HG02852 (cell line): Measurements from ENCODE around the gene KLHL17.

Experiments
- ATAC-seq: cut with Tn5 transposase; IDR thresholded peaks from one replicate; pipeline ENCODE4 v1.9.1; 2021; ENCODE audit warnings: mild to moderate bottlenecking, moderate library complexity; ENCODE audit not compliant: unreplicated experiment

The KLHL17 gene

DNA sequence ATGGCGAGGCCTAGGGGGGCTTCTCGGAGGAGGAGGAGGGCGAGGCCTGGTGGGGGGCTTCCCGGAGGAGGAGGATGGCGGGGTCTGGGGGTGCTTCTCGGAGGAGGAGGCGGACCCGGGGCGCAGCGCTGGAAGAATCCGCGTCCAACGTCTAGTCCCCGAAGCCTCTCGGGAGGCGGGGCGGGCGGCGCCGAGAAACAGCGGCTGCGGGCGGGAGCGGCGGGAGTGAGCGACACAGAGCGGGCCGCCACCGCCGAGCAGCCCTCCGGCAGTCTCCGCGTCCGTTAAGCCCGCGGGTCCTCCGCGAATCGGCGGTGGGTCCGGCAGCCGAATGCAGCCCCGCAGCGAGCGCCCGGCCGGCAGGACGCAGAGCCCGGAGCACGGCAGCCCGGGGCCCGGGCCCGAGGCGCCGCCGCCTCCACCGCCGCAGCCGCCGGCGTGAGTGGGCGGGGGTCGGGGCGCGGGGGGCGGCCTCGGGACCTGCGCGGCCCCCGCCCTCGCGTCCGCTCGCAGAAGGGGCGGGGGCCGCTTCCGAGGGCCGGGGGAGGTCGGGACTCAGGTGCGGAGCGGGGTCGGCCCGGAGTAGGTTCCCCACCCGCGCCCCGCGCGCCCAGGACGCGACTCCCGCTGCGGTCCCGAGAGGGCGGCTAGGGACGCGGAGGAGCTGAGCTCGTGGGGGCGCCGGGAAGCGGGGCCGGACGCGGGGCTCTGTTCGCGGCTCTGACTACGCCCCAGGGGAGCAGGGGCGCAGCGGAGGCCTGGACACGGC, at the start of gene KLHL17:
Gene KLHL17, plus strand, starts transcription at position 222 of the 769 bp plus-strand sequence. Its CDS starts 110 bp downstream, at position 332.
- peak; percentile 52 for ATAC-seq

DNA sequence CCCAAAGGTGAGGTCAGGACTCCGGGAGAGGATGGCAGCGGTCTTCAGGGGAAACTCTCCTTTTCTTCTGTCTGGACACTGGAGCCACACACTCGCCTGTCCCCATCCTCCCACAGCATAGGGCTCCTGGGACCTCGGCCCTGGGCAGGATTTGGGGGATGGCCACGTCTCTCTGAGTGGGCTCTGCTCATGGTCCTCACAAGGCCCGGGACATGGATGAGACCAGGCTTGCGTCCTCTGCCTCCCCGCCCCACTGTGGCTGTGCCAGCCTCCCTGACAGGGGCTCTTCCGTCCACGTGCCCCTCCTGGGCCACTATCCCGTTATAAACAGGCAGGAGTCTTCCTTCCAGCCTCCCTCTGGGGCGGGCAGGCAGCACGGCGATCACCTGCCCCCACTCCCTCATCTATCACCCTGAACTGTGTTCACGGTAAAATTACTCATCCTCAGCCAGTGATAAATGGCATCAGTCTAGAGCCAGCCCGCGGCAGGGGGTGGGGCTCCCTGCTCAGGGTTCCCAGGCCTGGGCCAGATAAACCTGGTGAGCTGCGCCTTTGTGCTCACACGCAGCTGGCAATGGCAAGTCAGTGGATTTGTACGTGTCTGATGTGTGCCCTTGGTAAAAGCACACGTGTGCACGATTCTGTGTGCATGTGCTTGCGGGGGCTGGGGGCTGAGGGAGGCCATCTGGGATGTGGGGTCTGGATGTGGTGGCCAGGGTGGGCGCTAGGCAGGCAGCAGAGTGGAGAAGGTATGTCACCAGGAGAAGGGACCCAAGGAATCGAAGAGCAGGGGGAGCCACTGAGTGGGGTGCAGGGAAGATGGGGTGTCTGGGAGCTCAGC, 49.3 kb upstream of the KLHL17 start:
- no peak for ATAC-seq

DNA sequence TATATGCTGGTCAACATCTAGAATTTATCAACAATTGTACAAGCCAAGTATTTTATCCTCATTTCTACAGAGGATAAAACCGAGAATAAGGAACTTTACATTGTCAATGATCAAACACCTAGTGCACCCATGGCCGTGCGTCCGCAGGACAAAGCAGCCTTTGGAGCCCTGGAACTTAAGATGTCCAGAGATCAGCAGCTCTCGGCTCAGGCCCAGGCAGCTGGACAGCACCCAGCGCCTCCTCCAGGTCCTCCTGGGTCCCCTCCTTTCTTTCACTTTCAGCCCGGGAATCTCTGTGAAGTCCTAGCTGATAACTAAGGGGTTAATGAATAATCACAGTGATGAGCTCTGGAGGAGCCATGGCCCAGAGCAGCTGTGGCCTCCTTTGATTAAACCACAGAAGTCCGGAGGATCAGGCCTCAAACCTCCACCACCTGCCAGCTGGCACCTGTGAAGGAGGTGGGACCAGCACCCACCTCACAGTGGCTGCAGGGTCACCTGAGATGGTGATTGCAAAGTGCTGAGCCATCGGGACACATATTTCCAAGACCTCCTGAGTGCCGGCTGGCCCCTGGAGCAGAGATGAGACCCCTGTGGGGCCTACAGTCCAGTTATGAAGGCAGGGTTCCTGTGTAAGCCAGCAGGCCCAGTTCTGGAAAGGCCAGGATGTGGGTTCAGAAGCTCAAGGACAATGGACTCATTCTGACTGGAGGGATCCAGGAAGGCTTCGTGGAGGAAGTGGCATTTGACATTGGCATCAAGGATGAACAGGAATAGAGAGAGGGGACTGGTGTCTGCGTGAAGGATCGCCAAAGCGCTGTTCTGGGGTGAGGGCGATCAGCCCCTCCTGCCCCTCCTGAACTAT, 48.3 kb upstream of the KLHL17 start:
- ATAC-seq = no peak

DNA sequence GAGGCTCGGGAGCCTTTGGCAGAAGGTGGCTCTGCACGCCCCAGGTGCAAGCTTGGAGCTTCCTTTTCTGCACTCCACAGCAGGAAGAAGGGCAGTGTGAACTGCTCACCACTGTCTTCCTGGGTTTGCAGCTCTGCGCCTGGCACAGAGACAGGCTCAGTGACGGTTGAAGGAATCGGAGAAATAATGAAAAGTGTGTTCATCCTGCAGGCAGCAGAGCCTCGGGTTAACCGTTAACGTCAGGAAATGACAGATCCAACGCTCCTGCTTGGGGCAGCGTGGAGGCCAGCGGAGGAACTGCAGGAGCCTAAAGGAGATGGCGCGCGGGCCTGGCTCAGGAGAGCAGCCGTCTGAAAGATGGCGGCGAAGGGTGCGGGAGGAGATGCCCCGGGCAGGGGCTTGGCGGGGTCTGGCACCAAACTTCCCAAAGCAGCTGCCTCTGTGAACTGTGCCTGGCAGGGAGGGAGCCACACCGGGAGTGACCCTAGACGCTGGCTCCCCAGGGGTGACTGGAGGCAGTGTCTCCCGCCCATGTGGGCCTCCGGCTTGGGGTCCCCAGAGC, 47.6 kb upstream of the KLHL17 start:
- ATAC-seq = no peak

DNA sequence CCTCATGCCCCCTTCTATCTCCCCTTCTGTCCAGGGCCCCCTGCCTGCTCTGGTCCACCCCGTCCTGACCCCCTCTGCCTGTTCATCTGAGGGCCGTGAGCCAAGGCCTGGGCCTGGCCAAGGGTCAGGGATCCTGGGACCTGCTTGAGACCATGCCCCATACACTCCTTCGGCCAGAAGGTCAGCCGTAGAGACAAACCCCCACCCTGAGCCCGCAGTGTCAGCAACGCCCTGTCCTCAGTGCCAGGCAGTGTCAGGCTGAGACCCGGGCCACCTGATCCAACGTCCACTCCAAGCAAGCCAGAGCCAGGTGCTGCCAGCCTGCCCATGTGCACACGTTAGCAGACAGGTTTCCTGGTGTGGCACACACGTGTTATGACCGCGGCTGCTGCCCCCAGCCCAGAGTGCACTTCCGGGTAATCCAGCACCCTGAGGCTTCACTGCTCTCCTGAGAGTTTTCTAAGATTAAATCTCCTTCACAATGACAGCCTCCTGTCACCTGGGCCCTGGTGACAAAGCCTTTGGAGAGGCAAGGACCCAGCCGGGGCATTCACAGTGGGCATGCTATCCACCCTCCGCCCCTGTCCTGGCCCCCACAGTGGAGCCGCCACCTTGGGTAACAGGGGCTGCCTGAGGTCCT, 46.8 kb upstream of the KLHL17 start:
- no peak for ATAC-seq

DNA sequence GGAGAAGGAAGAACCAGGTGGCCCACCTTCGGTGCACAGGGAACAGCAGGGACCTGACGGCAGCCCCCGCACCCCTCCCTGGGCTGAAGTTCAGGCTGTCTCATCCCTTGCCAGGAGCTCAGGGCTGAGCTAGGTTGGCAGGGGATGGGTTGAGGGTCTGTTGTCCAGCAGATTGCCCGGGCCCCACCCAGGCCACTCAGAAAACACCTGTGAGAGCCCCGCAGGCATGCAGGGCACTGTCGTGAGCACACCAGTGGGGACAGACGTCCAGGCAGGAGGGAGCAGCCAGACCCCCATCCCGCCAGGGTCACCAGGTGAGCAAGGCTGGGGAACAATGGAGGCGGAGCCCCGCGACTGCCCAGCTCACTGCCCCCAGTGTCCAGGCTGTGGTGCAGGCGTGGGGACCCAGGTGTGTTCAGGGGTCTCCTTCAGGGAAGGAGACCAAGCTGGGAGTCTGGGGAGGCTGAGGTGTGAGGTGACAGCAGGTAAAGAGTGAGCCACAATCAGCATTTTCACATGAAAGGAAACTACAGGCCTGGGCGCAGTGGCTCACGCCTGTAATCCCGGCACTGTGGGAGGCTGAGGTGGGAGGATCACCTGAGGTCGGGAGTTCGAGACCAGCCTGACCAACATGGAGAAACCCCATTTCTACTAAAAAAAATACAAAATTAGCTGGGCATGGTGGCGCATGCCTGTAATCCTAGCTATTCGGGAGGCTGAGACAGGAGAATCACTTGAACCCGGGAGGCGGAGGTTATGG, 46.1 kb upstream of the KLHL17 start:
- no peak for ATAC-seq

DNA sequence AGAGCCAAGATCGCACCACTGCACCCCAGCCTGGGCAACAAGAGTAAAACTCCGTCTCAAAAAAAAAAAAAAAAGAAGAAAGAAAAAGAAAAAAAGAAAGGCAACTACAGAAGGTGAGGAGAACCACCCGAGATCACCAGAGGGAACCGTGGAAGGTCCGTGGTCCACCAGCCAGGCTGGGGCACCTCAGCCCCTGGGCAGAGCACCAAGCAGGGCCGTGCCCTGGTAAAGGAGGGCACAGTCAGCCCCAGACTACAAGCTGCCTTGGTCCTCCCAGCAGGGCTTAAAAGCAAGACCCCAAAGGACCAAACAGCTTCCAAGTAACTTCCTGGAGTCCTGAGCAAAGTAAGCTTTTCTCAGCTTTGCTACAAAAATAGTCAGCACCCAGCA, 45.5 kb upstream of the KLHL17 start:
- no peak for ATAC-seq

DNA sequence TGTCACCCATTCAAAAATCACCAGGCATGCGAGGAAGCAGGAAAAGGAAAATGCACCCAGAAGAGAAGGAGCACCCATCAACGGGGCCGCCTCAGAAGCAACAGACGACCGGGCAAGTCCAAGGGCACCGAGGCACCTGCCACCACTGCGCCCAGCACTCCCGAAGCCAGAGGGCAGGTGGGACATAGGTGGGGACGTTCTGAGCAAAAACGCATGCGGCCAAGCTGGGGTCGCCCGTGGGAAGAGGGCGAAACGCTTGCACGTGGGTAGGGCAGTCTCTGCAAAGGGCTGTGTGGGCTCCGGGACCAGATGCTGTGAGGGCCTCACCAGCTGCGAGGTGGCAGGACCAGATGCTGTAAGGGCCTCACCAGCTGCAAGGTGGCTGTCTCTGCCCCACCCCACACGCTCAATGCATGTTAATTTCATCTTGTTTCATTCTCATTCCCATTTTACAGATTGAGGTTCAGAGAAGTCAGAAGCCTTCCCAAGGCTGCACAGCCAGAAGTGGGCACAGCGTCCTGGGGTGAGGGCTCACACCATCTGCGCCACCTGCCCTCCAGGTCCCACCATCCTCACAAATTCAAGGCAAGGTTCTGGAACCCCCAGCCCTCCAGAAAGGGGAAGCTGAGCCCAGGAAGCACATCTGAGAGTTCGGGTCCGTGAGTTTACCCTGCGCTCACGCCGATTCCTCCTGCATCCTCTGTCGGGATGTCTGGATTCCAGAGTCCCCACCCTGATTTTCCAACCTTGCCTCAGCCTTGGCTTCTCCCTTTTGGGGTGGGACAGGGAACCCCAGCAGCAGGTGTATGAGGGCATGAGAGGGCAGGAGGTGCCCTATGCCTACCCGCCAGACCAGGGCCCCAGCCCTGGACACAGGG, 44.9 kb upstream of the KLHL17 start:
- no peak for ATAC-seq

DNA sequence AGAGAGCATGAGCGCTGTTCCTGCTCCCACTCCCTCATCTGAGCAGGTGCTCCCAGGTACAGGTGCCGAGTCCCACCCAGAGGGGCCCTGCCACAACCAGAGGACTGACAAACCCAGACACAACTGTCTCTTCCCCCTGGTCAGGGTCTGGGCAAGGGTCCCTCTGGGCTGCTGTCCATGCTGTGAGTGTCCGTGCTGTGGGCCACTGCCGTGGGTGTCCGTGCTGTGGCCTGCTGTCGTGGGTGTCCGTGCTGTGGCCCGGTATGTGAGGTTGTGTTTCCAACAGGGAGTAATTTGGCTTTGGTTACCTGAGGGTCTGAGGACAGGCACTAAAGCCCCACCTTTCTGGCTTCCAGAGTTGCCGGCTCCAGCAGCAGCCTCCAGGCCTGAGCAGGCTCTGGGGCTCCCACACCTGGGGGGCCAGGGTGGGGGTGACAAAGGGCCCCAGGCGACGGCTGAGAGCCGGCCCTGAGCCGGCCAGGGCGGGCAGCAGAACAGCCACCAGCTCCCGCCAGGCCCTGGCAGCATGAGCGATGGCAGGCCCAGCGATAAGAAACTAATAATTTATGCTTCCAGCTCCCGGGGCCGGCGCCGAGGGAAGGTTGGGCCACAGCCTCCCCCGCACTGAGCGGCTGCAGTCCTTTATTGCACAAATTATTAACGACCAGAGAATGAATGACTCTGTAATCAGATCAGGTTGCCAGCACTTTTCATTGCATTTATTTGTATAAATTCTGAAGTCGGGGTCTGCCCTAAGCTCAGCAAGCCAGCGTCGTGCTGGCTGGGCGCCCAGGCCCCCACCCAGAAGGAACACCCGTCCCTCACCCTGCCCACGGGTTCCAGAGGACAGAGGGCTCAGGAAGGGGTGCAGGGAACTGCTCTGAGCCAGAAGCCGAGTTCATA, 44.0 kb upstream of the KLHL17 start:
- no peak for ATAC-seq

DNA sequence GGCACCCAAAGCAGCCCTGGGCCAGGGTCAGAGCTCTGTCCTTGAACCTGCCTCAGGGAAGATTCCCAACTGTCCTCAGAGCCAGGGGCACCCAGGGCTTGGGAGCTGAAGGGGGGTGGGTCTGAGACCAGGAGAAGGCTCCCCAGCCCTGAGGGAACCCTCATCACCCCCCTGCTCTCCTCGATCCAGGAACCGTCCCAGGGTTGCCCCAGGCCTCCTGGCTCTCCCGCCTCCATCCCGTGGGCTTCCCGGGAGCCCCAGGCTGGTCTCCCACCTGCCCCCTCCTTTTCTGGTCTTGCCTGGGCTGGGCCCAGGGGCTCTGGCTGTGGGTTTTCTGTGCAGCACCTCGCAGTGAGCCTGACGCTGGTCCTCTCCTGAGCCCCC, 43.3 kb upstream of the KLHL17 start:
- ATAC-seq = no peak

DNA sequence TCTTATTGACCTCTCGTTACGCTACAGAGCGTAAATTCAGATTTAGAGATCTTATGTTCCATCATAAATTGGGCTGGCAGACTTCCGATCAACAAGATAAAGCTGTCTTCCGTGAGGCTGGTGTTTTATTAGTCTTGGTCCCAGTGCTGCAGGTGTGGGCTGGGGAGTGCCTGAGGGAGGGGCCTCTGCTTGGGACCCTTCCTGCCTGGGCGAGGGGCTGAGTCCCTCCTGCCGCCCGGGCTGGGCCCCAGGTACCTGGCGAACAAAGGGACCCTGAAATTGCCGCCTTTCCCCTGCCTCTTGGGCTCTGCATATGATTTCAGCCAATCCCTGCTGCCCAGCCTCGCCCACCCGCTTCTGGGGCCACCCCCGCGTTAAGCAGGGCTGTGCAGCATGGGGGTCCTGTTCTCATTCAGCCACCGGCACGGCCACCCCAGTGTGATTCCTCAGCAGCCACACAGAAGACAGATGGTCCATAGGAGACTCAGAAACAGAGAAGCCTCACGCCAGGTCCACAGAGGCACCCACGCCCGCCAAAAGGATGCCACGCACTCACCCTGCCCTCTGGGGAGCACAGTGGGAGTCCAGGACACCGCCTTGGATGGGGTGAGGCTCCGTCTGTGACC, 42.8 kb upstream of the KLHL17 start:
- ATAC-seq = no peak

DNA sequence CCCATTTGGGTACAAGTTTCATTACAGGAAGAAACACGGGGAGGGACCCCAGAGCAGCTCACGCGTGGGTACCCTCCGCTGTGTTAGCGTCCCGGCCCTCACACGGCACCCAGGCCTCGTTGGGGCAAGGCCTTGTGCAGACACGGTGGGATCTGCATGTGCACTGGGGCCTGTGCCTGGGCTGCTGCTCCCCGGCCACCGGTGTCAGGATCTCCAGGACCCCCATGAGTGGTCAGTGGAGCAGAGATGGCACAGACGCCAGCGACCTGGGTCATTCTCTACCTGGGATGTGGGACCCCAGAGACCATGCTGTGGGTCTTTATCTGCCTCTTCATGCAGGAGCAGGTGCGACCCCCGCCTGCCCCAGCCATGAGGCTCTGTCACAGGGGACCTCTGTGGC, 42.0 kb upstream of the KLHL17 start:
- ATAC-seq = no peak

DNA sequence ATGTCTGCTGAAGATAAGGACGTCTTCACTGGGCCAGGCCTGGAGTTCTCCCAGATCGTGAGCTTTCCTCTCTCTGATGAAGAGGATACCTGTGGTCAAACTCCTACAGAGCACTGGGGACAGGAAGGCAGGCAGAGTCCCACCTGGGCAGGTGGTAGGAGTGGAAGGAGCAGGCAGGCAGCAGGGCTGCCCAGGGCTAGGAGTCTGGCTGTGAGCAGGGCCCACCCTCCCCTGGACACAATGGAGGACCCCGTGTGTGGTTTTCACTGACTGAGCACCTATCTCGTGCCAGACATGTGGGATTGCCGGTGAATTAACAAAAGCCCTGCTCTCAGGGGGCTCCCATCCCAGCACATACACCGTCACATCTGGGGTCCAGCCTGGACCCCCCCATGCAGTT, 41.5 kb upstream of the KLHL17 start:
- ATAC-seq = no peak

DNA sequence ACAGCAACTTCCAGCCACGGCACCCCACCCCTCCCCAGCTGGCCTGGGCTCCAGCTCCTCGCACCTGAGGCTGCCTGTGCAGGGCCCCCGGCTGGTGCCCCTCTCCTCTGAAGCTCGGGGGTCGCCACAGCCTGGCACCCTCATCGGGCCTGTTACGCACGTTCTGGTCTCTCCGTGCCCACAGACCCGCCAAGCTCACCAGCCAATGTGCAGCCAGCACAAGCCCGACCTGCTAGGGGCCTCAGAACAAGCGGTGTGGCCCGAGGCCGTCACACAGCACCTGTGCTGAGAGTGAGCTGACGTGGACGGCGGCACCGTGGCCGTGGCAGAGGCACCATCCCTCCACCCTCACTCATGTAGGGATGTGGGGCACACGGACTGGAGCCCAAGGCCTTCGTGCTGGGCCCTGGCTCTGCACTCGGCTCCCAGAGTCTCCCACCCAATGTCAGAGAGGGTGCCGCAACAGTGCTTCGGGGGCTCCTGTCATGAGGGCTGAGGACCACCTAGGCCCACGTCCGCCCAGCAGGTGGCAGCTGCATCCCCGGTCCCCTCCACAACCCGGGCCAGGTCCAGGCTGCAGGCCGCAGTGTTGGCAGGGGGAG, 41.0 kb upstream of the KLHL17 start:
- ATAC-seq = no peak

DNA sequence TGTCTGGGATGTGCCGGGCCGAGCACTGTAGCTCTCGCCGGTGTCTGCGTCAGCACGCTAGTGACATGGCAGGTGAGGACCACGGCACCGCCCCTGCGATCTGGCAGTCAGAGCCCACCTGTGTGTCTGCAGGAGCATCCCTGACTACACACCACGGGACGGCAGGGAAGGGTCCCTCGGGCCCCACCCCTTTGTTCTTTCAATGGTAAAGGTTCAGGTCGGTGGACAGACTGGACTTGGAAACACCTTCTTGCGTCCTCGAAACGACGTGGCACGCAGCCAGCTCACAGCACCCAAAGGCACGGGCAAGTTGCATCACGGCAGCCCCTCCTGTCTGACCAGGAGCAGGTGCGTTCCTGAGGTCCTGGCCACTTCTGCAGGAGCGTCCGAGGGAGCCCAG, 40.4 kb upstream of the KLHL17 start:
- no peak for ATAC-seq

DNA sequence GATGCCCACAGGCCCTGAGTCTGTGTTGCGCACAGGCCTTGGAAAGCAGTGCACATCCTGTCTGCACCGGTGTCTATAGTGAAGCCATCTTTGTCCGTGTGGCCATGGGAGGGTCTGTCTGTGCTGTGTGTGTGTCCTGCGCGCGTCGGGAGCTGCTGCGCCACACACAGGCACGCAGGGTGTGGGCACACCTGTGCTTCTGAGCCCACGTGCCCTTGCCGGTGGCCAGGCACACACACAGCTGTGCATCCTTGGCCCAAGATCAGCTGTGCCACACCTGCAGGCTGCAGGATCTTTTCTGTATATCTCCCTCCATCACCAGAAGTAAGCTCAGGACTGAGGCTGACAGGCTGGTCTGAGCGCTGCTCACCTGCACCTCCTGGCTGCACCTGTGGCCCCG, 39.9 kb upstream of the KLHL17 start:
- ATAC-seq = no peak
